HEK293 (cell line): ENCODE results near the gene IFT43.

Experiments
- SETDB1 ChIP-seq: IDR thresholded peaks from one replicate; pipeline ENCODE4 v1.6.1; 2017; ENCODE audit warnings: mild to moderate bottlenecking, low read length, moderate library complexity, mixed read lengths; ENCODE audit not compliant: insufficient read length
- ZNF175 ChIP-seq: fragments of 450-650 bp; formaldehyde crosslinking; IDR thresholded peaks from 2 replicates; pipeline ENCODE4 v1.5.1; 2016; ENCODE audit warnings: missing biosample characterization, missing genetic modification characterization
- ZNF24 ChIP-seq: fragments of 450-650 bp; formaldehyde crosslinking; IDR thresholded peaks from 2 replicates; pipeline ENCODE4 v1.5.1; 2016; ENCODE audit warnings: missing biosample characterization, missing genetic modification characterization
- ZNF416 ChIP-seq: fragments of 450-650 bp; formaldehyde crosslinking; IDR thresholded peaks from 2 replicates; pipeline ENCODE4 v1.5.1; 2016; ENCODE audit warnings: missing biosample characterization, missing genetic modification characterization
- ZNF621 ChIP-seq: fragments of 450-650 bp; formaldehyde crosslinking; IDR thresholded peaks from 2 replicates; pipeline ENCODE4 v1.5.1; 2017; ENCODE audit warnings: missing biosample characterization, missing genetic modification characterization
- ZNF701 ChIP-seq: fragments of 450-650 bp; formaldehyde crosslinking; IDR thresholded peaks from 2 replicates; pipeline ENCODE4 v1.5.1; 2016; ENCODE audit warnings: missing biosample characterization, missing genetic modification characterization
- TF ChIP-seq, protein P1 (sequence below): fragments of 450-650 bp; formaldehyde crosslinking; IDR thresholded peaks from 2 replicates; pipeline ENCODE4 v1.5.1; 2016; ENCODE audit warnings: missing biosample characterization, missing genetic modification characterization, low read depth
- TF ChIP-seq, protein P2 (sequence below): fragments of 450-650 bp; formaldehyde crosslinking; IDR thresholded peaks from 2 replicates; pipeline ENCODE4 v1.5.1; 2016; ENCODE audit warnings: missing biosample characterization, missing genetic modification characterization

DNA sequence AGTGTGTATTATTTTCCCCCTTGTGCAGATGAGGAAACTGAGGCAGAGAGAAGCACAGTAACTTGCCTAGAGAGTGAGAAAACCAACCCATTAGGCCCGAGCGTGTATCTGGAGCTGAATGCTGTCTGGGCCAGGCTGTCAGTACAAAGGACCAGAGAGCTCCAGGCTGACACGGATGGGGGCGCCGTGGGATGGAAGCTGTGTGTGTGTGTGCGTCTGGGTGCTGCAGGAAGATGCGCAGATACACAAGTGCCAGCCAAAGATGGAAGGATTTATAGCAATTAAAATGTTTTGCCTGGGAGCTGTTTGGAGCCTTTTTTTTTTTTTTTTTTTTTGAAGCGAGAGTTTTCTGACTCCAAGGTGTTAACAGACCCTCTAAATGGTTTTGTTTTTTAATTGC, 112.5 kb downstream of the IFT43 start:
- TF ChIP-seq, protein P1, sequence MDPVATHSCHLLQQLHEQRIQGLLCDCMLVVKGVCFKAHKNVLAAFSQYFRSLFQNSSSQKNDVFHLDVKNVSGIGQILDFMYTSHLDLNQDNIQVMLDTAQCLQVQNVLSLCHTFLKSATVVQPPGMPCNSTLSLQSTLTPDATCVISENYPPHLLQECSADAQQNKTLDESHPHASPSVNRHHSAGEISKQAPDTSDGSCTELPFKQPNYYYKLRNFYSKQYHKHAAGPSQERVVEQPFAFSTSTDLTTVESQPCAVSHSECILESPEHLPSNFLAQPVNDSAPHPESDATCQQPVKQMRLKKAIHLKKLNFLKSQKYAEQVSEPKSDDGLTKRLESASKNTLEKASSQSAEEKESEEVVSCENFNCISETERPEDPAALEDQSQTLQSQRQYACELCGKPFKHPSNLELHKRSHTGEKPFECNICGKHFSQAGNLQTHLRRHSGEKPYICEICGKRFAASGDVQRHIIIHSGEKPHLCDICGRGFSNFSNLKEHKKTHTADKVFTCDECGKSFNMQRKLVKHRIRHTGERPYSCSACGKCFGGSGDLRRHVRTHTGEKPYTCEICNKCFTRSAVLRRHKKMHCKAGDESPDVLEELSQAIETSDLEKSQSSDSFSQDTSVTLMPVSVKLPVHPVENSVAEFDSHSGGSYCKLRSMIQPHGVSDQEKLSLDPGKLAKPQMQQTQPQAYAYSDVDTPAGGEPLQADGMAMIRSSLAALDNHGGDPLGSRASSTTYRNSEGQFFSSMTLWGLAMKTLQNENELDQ (tag by site-specific recombination), result no peak
- TF ChIP-seq ZNF416 (tag by site-specific recombination) (no peak), SETDB1 (no peak), ZNF175 (tag by site-specific recombination) (no peak), ZNF24 (no peak), ZNF701 (tag by site-specific recombination) (no peak), ZNF621 (tag by site-specific recombination) (no peak)
- TF ChIP-seq, protein P2, sequence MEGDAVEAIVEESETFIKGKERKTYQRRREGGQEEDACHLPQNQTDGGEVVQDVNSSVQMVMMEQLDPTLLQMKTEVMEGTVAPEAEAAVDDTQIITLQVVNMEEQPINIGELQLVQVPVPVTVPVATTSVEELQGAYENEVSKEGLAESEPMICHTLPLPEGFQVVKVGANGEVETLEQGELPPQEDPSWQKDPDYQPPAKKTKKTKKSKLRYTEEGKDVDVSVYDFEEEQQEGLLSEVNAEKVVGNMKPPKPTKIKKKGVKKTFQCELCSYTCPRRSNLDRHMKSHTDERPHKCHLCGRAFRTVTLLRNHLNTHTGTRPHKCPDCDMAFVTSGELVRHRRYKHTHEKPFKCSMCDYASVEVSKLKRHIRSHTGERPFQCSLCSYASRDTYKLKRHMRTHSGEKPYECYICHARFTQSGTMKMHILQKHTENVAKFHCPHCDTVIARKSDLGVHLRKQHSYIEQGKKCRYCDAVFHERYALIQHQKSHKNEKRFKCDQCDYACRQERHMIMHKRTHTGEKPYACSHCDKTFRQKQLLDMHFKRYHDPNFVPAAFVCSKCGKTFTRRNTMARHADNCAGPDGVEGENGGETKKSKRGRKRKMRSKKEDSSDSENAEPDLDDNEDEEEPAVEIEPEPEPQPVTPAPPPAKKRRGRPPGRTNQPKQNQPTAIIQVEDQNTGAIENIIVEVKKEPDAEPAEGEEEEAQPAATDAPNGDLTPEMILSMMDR (tag by site-specific recombination), result no peak
